ENCODE measurements around the gene HYDIN.

HYDIN gene

DNA sequence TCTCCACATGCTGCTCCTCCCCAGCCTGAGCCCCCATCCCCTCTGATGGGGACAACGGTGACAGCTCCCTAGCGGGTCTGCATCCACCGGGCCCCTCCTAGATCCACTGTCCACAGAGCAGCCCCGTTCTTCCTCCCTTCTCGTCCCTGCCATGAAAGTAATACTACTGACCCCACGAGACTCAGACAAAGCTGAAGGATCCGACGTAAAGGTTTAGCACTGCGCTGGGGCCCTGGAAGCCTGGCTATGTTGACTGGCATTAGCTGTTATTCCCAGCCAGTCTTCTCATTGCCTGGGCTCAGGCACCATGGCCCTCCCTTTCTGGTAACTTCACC is 460.3 kb downstream of the HYDIN start:
- Mint-ChIP-seq H3K36me3 (peaks cover 52% of the 10 kb centered on the region), H3K27ac (peak overlapping the region; percentile 73), H3K4me1 (no peaks in the 10 kb centered on the region), H3K9me3 (no peaks in the 10 kb centered on the region), H3K4me3 (no peak overlapping the region)
- DNase-seq (ENCODE audit: low spot score in 2 of 2) = no peak
- ATAC-seq = no peak

DNA sequence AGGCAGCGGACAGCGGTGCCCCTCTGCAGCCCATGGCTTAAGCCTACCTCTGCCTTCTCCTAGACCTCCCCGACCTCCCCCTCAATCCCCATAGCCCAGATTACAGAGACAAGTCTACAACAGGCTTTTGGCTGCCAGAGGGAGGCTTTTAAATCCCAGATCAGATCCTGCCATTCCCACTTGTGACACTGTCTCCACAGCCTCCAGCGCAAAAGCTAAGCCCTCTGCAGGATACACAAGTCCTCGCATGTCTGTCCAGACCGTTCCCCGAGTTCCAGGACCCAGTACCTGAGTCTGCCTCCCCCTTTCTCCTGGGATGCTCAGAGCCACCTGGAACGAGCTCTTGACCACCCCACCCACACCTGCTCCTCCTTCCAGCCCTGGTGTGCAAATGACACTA is 460.8 kb downstream of the HYDIN start:
- ATAC-seq (no peak), DNase-seq (ENCODE audit: low spot score in 2 of 2) (no peak)
- H3K27ac Mint-ChIP-seq = peak overlapping the region; percentile 73
- no peak overlapping the region for H3K4me3 Mint-ChIP-seq
- no peaks in the 10 kb centered on the region for H3K4me1 Mint-ChIP-seq
- no peaks in the 10 kb centered on the region for H3K9me3 Mint-ChIP-seq
- H3K36me3 Mint-ChIP-seq = peaks cover 48% of the 10 kb centered on the region

DNA sequence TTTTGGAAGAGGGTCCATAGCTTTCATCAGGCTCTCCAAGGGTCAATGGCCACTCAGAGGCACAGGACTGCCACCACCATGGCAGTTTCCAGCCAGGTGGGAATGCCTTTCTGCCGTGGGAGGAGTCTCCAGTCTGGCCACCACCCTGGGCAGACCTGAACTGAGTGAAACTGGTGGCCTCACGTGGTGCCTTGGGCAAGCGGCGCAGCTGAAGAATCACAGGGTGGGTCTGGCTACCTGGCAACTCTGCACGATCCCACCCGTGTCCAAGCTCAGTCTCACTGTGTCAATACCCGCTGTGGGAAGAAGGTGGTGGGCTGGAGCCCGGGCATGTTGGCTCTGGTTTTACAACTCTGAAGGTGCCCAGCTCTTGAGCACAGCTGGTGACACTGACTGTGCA is 461.4 kb downstream of the HYDIN start:
- Mint-ChIP-seq H3K36me3 (peaks cover 44% of the 10 kb centered on the region), H3K4me1 (no peaks in the 10 kb centered on the region), H3K9me3 (no peaks in the 10 kb centered on the region), H3K27ac (peak overlapping the region; percentile 73), H3K4me3 (no peak overlapping the region)
- DNase-seq (ENCODE audit: low spot score in 2 of 2) (no peak), ATAC-seq (no peak)

DNA sequence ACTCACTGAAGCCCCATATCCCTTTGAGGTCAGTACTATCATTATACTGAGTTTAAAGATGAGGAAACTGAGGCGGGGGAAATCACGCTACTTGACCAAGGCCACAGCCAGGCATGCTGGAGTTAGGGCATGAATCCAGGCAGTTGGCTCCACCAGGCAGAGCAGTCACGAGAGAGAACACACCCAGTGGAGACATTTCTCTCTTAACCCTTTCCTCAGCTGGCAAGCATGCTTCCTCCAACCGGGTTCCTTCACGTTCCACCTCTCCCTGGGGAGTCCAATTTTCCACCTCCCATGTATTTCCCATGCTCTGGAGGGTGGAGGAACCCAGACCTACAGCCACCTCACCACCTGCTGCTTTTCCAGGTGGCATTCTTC is 462.3 kb downstream of the HYDIN start:
- ATAC-seq (no peak), DNase-seq (ENCODE audit: low spot score in 2 of 2) (no peak)
- Mint-ChIP-seq H3K36me3 (peaks cover 35% of the 10 kb centered on the region), H3K27ac (no peak overlapping the region), H3K4me3 (no peak overlapping the region), H3K9me3 (no peaks in the 10 kb centered on the region), H3K4me1 (no peaks in the 10 kb centered on the region)

DNA sequence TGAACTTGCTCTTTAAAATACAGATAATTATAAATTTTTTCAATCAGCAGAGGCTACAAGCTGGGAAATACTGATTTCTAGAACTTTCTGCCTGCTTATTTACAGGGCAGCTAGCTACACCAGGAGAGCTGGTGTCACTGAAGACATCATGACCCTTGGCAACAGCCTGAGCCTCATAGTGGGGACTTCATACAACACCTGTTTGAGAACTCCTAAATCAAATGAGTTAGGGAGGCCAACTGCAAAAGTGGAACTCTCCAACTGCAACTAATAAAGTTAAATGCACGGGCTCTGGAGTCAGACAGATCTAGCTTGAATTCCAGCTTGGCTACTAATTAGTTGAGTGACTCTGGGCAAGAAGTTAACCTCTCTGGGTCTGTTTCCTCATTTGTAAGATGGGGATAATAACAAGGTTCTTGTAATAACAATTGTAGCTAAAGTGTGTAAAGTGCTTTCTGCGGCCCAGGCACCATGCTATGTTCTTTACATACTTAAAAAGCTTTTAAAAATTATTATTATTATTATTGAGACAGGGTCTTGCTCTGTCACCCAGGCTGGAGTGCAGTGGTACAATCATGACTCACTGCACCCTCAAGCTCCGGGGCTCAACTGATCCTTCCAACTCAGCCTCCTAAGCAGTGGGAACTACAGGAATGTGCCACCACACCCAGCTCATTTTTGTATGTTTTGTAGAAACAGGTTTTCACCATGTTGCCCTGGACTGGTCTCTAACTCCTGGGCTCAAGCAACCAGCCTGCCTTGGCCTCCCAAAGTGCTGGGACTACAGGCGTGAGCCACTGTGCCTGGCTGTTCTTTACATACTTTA is 462.9 kb downstream of the HYDIN start:
- Mint-ChIP-seq H3K9me3 (no peaks in the 10 kb centered on the region), H3K36me3 (peaks cover 29% of the 10 kb centered on the region), H3K27ac (no peak overlapping the region), H3K4me3 (no peak overlapping the region), H3K4me1 (no peaks in the 10 kb centered on the region)
- no peak for DNase-seq (ENCODE audit: low spot score in 2 of 2)
- ATAC-seq = no peak

DNA sequence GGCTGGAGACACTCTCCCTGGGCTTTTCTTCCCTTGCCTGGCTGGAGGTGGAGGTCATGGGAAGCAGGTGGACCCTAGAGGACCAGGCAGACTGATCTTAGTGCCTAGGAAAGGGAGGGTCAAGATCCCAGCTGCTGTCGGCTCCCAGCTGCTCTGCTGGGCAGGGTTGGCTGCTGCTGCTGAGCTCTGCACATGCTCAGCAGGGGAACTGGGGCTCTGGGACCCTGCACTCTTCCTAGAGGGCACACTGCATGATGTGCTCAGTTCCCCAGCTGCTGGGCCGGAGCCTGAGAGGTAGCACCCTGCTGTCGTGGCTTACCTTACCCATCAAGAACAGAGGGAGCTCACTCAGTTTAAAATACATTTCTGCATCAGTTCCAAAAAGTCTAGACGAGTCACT is 463.9 kb downstream of the HYDIN start:
- H3K27ac Mint-ChIP-seq = no peak overlapping the region
- no peaks in the 10 kb centered on the region for H3K4me1 Mint-ChIP-seq
- no peaks in the 10 kb centered on the region for H3K9me3 Mint-ChIP-seq
- H3K36me3 Mint-ChIP-seq = peaks cover 22% of the 10 kb centered on the region
- no peak for ATAC-seq
- DNase-seq (ENCODE audit: low spot score in 2 of 2) = no peak
- no peak overlapping the region for H3K4me3 Mint-ChIP-seq

DNA sequence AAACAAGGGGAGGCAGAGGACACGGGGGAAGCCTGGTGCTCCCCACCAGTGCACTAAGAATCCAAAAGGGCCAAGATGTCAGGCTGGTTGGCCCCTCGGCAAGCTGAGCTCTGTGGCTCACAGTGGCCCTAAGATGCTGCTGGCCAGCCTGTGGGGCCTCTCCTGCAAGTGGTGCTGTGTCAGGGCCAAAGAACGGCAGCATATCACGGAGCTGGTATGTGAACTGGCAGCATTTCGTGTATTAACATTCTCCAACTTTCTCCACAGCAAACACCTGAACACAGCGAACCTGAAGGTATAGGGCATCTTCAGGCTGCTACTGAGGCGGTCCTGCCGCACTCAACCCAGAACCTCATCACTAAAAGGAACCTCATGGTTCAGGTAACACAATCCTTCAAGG is 464.3 kb downstream of the HYDIN start:
- H3K4me3 Mint-ChIP-seq = no peak overlapping the region
- H3K4me1 Mint-ChIP-seq = no peaks in the 10 kb centered on the region
- no peak overlapping the region for H3K27ac Mint-ChIP-seq
- no peak for ATAC-seq
- DNase-seq (ENCODE audit: low spot score in 2 of 2) = no peak
- H3K36me3 Mint-ChIP-seq = peaks cover 21% of the 10 kb centered on the region
- no peaks in the 10 kb centered on the region for H3K9me3 Mint-ChIP-seq

DNA sequence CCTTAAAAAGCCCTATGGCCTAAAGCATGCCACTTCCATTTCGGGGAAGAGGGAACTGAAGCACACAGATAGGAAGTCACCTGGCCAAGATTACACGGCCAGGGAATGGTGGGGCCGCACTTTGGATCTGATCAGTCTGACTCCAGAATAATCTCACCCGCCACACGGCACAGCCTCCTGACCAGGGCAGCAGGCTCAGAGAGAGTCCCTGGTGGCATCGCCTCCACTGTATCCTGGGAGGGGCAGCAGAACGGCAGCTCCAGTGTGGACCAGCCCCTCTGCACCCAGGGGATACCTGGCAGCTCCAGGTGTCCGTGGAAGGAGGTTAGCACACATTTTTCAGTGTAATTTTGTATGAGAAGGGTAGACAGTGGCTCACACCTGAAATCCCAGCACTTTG is 465.0 kb downstream of the HYDIN start:
- Mint-ChIP-seq H3K4me1 (peaks cover 5% of the 10 kb centered on the region), H3K9me3 (no peaks in the 10 kb centered on the region), H3K36me3 (peaks cover 21% of the 10 kb centered on the region), H3K4me3 (no peak overlapping the region), H3K27ac (no peak overlapping the region)
- DNase-seq (ENCODE audit: low spot score in 2 of 2) = no peak
- ATAC-seq = no peak

DNA sequence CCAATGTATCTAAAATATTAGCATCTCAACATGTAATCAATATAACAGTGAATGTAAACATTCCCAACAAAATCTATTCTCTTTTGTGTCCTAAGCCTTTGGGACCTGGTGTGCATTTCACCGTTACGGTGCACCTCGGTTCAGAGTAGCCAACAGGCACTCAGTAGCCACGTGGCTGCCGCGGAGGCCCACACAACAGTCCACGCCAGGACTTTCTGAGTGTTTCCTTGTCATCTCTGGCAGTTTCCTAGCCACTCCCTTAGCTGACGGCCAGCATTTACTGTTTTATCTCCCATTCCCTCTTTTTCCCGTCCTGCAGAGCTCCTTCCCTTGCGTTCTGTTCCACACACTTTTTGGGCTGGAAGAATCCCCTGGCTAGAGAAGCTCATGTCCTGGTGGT is 465.9 kb downstream of the HYDIN start:
- no peak for ATAC-seq
- H3K36me3 Mint-ChIP-seq = peaks cover 18% of the 10 kb centered on the region
- DNase-seq (ENCODE audit: low spot score in 2 of 2) = no peak
- H3K9me3 Mint-ChIP-seq = no peaks in the 10 kb centered on the region
- peak overlapping the region; percentile 40 for H3K27ac Mint-ChIP-seq
- H3K4me1 Mint-ChIP-seq = peaks cover 6% of the 10 kb centered on the region
- no peak overlapping the region for H3K4me3 Mint-ChIP-seq

DNA sequence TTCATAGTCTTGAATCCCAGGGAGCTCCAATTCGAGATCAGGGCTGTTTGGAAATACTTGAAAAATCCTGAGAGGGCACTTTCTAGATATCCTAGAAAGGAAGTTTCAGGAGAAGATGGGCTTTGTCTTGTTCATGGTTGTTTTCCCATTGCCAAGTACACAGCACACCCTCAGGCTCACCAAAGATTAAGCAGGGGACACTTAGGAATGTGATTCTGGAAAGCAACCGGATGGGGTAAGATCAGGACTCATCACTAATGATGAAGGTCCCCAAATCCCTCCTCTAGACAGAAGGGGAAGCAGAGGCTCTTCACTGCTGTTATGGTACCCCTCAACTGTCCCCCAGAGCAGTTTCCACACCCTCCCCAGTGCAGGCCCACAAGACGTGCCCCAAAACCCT is 470.3 kb downstream of the HYDIN start:
- ATAC-seq (no peak), DNase-seq (ENCODE audit: low spot score in 2 of 2) (no peak)
- peaks cover 6% of the 10 kb centered on the region for H3K4me1 Mint-ChIP-seq
- H3K36me3 Mint-ChIP-seq = peaks cover 31% of the 10 kb centered on the region
- H3K4me3 Mint-ChIP-seq = no peak overlapping the region
- no peaks in the 10 kb centered on the region for H3K9me3 Mint-ChIP-seq
- H3K27ac Mint-ChIP-seq = peak overlapping the region; percentile 48

DNA sequence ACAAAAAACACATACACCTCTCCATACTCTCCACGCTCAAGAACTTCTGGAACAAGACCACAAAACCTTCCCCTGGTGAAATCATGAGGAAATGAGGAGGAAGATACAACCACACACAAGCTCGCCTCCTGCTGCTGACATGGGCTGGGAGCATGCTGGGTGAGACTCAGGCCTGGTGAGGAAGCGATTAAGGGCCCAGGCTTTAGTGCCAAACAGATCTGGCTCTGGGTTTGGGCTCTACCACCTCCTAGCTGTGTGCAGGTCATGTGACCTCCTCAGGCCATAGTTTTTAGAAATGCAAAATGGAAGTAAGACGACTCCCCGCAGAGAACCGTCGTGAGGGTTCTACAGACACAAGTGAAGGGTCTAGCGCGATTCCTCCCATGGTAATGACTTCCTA is 470.9 kb downstream of the HYDIN start:
- Mint-ChIP-seq H3K36me3 (peaks cover 31% of the 10 kb centered on the region), H3K4me3 (no peak overlapping the region), H3K27ac (peak overlapping the region; percentile 54), H3K4me1 (peaks cover 6% of the 10 kb centered on the region), H3K9me3 (no peaks in the 10 kb centered on the region)
- ATAC-seq (no peak), DNase-seq (ENCODE audit: low spot score in 2 of 2) (no peak)

DNA sequence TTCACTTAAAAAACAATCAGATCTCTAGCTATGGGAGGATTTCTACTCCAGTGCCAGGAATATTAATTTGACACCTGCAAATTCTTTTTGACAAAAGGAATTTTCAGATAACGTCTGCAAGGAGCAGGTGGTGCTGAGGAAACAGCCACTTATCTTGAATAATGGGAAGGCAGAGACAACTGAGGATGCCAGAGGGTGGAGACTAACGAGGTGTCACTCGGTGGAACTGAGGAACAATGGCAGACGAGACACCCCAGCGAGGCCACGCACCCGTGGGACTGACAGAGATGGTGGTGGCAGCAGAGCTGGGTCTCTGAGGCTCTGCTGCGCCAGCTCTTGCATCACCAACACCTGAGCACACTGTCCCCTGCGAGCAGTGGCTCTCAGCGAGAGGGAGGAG is 471.7 kb downstream of the HYDIN start:
- peaks cover 6% of the 10 kb centered on the region for H3K4me1 Mint-ChIP-seq
- no peak overlapping the region for H3K4me3 Mint-ChIP-seq
- DNase-seq (ENCODE audit: low spot score in 2 of 2) = no peak
- H3K36me3 Mint-ChIP-seq = peaks cover 31% of the 10 kb centered on the region
- peak overlapping the region; percentile 75 for H3K27ac Mint-ChIP-seq
- H3K9me3 Mint-ChIP-seq = no peaks in the 10 kb centered on the region
- no peak for ATAC-seq
